ENCODE results near the gene IDH3A. TPM values are rescaled to one million over a fixed set of nuclear protein-coding genes. Genes with fewer than 3 reads are reported as not detected.

Gene IDH3A
- total RNA-seq, 1 experiment from 2014 or later: 40.2 TPM

- H3K23me2 ChIP-seq (ENCODE audit: insufficient read length, low read depth, low read length, poor library complexity, severe bottlenecking): no peaks in the 10 kb centered on the region
- H4K5ac ChIP-seq (ENCODE audit: insufficient read length, low read depth, low read length): no peak overlapping the region
- Mint-ChIP-seq H3K4me1 (no peaks in the 10 kb centered on the region), H3K9me3 (no peaks in the 10 kb centered on the region), H3K27me3 (ENCODE audit: low read depth) (no peaks in the 10 kb centered on the region), H3K4me3 (no peak overlapping the region), H3K27ac (no peak overlapping the region), H3K36me3 (ENCODE audit: insufficient read depth in 1 of 3, low read depth in 3 of 3) (peaks cover 15 to 52% (median 17%) of the 10 kb centered on the region in 3 experiments)
- DNase-seq: no peak
- H3T11ph ChIP-seq (ENCODE audit: low read length): no peak overlapping the region
- H2BK20ac ChIP-seq (ENCODE audit: low read depth, low read length, poor library complexity, severe bottlenecking): no peak overlapping the region
- no peak overlapping the region for H3K4ac ChIP-seq (ENCODE audit: low read depth, low read length)
- H3K27me3 ChIP-seq (ENCODE audit: insufficient read depth, low read length): no peaks in the 10 kb centered on the region
- no peak overlapping the region for H3K56ac ChIP-seq (ENCODE audit: insufficient read length, low read depth, low read length)
- H3K18ac ChIP-seq (ENCODE audit: insufficient read length, low read depth, low read length): no peak overlapping the region
- H3K23ac ChIP-seq (ENCODE audit: insufficient read length, low read depth, low read length): no peak overlapping the region
- no peak overlapping the region for H3K14ac ChIP-seq (ENCODE audit: insufficient read depth, low read length)
- no peaks in the 10 kb centered on the region for H3K9me3 ChIP-seq (ENCODE audit: control insufficient read depth, low read depth, low read length)
- H4K91ac ChIP-seq (ENCODE audit: insufficient read length, low read depth, low read length): no peak overlapping the region
- no CpG with 5 or more reads among the region's 9 CpGs for WGBS (ENCODE audit: extremely low coverage, insufficient read length, low lambda C conversion rate)
- no peaks in the 10 kb centered on the region for H3K4me1 ChIP-seq (ENCODE audit: insufficient read depth, low read length)
- no peaks in the 10 kb centered on the region for H4K20me1 ChIP-seq (ENCODE audit: control insufficient read depth, insufficient read depth, insufficient read length)
- H3K27ac ChIP-seq (ENCODE audit: insufficient read length, low read depth, low read length): no peak overlapping the region
- no peak overlapping the region for H2AFZ ChIP-seq (ENCODE audit: low read length)
- no peak overlapping the region for H2AK5ac ChIP-seq (ENCODE audit: insufficient read length, low read length)
- no peak overlapping the region for H2BK12ac ChIP-seq (ENCODE audit: insufficient read length, low read depth, low read length)
- no peak overlapping the region for H2BK120ac ChIP-seq (ENCODE audit: low read depth, low read length, poor library complexity, severe bottlenecking)
- no peaks in the 10 kb centered on the region for H3K79me1 ChIP-seq (ENCODE audit: insufficient read depth, low read depth, low read length, poor library complexity, severe bottlenecking)
- H4K8ac ChIP-seq (replicated peaks; ENCODE audit: insufficient read length, low read depth, low read length): no peak overlapping the region
- no peak overlapping the region for H3K9ac ChIP-seq (ENCODE audit: extremely low read depth, insufficient read length, low read length)
- no peak overlapping the region for H3K4me2 ChIP-seq (ENCODE audit: insufficient read depth, insufficient read length, low read length)
- TF ChIP-seq CTCF (conservative IDR thresholded peaks at IDR 0.05): no peak
- H2BK15ac ChIP-seq (ENCODE audit: low read depth, low read length): no peak overlapping the region
- no peak overlapping the region for H2BK5ac ChIP-seq (ENCODE audit: insufficient read length, low read length)
- no peaks in the 10 kb centered on the region for H3K79me2 ChIP-seq (ENCODE audit: insufficient read depth, low read length)
Observed at GRCh38 chr15:78171864-78172472, 22.8 kb downstream of the IDH3A start.
